ENCODE measurements around the gene ARL6.

ARL6 gene, protein sequence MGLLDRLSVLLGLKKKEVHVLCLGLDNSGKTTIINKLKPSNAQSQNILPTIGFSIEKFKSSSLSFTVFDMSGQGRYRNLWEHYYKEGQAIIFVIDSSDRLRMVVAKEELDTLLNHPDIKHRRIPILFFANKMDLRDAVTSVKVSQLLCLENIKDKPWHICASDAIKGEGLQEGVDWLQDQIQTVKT

DNA sequence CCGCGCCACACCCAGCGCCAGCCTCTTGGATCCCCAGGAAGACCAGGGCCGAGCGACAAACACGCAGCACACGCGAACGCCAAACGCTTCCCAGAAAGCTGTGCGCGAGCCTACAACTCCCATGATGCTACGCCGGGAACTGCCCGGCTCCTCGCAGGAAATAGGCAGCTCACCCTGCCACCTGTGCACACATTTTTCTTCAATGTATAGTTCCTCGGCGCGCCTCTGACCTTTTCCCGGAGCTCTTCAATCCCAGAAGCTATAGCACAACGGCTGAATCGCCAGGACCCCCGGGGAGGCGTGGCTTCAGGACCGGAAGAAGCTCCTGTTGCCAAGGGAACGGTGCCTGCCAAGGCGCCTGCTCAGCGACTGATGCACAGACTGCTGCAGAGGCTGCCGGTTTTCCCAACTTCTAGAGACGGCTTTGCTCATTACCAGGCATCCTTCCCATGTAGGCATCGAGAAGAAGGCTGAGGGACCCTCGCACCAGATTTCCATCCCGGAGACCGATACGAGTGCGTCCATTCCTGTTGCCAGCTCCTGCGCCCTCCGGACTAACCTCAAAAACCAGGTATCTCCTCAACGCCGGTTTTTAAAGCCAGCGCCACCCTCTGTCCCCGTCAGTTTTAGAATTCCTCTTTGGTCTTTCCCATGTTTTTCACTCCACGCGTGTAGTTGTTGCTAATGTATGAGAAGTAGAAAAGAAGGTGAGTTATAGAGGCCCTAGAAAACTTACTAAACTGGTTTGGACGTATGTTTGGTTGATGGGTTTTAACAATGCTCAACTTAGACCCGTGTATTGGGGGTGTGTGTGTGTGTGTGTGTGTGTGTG, at the start of gene ARL6:
Gene ARL6 (plus strand): TSS at position 352 of the 832 bp plus-strand sequence. CDS start 3,350 bp downstream, outside the sequence.
- no peaks in the 10 kb centered on the region for H3K9me3 ChIP-seq (ENCODE audit: control insufficient read depth, insufficient read depth, low read length)
- peaks cover 9% of the 10 kb centered on the region; the same call in 1 of the 2 replicates for H3K4me1 ChIP-seq (ENCODE audit: insufficient read depth, low read length)

DNA sequence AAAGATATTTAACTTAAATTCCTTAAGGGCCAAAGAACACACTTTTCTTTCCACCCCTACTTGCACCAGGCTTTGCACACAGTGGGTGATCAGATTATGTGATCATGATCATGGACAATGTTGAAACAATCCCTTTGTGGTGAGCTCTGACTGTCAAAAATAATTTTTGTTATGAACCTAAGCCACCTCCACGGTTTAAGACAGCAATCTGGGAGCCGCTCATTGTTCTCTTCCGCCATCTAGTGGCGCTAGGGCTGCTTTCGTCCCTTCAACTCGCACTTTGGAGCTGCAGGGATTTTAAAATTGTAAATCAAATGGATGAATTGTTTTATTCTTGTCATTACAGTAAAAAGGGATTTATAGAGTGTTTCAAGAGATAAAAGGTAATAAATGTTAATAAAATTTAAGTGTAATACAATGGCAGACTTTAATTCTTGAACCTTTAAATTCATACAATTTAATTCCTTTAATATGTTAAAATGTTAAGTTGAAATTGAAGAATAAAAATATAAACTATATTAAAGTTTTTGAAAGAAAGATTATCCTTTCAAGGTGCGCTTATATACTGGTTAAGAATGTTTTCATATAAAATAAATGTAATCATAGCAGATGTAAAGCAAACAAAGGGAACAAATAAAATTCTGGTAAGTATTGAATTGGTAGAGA, 45.3 kb upstream of the ARL6 start:
- peaks cover 11% of the 10 kb centered on the region for H3K4me1 ChIP-seq (ENCODE audit: insufficient read depth, low read length)
- H3K9ac ChIP-seq (ENCODE audit: low read depth, low read length): no peak overlapping the region
- no peaks in the 10 kb centered on the region for H3K9me3 ChIP-seq (ENCODE audit: control insufficient read depth, insufficient read depth, low read length)
- H3K36me3 ChIP-seq (ENCODE audit: insufficient read depth, low read length): no peaks in the 10 kb centered on the region

More for the DNA sequence above, at the start of gene ARL6:
- no peaks in the 10 kb centered on the region for H3K36me3 ChIP-seq (ENCODE audit: insufficient read depth, low read length)
- H3K9ac ChIP-seq (ENCODE audit: low read depth, low read length): peak within 1 kb of the TSS; percentile 63

DNA sequence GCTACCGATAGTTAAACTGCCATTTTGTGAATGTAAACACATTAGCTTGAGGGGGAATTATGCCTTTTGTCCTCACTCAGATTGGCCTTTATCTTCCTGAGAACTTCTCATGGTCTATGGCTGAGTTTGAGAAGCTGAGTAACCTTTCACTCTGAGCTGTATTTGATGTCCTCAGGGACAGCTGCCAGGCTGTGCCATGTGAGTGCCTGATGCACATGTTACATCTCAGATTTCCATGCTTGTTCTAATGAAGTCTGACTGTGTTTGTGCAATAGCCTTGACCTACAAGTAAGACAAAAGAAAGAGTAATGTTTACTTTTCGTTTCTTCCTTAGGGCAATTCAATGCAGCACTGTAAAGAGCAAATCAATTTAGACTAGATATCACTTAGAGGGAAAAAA, 44.1 kb upstream of the ARL6 start:
- peaks cover 11% of the 10 kb centered on the region for H3K4me1 ChIP-seq (ENCODE audit: insufficient read depth, low read length)
- H3K36me3 ChIP-seq (ENCODE audit: insufficient read depth, low read length): no peaks in the 10 kb centered on the region
- H3K9me3 ChIP-seq (ENCODE audit: control insufficient read depth, insufficient read depth, low read length): no peaks in the 10 kb centered on the region
- H3K9ac ChIP-seq (ENCODE audit: low read depth, low read length): no peak overlapping the region

DNA sequence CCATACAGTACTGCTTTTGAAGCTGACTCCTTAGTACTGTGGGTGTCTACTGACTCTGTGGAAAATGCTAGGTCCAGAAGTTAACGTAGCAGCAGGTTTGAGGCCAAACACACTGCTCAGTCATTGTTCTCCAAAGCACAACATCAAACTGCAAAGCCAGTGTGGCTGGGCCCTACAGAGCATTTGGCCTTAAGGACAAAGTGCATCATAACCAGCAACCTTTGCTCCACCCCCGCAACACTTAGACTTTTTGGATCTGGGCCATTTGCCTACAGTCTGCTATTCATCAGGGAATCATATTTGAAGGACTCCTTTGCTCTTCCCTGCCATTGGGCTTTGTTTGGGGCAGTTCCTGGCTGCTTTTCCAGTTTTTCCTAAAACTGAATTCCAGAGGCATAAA, 43.1 kb upstream of the ARL6 start:
- Histone ChIP-seq H3K4me1 (ENCODE audit: insufficient read depth, low read length) (peaks cover 11% of the 10 kb centered on the region), H3K36me3 (ENCODE audit: insufficient read depth, low read length) (no peaks in the 10 kb centered on the region), H3K9ac (ENCODE audit: low read depth, low read length) (no peak overlapping the region), H3K9me3 (ENCODE audit: control insufficient read depth, insufficient read depth, low read length) (no peaks in the 10 kb centered on the region)

DNA sequence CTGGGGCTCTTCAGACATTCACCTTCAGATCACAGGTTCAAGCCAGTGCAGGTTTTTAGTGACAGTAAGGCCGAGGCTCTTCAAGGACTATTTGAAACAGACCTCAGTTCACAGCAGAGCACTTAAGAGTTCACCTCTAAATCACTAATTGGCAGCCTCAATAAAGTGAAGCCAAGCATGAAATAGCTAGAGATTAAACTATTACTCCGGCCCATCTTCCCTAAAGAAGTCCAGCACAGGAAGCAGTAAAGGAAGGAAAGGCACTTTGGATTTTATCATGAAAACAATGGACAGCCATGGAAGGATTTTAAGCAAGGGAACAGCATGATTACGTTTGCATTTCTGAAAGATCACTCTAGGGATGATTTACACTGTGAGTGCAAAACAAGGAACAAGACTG, 27.6 kb upstream of the ARL6 start:
- Histone ChIP-seq H3K9me3 (ENCODE audit: control insufficient read depth, insufficient read depth, low read length) (no peaks in the 10 kb centered on the region), H3K4me1 (ENCODE audit: insufficient read depth, low read length) (no peaks in the 10 kb centered on the region), H3K9ac (ENCODE audit: low read depth, low read length) (no peak overlapping the region), H3K36me3 (ENCODE audit: insufficient read depth, low read length) (no peaks in the 10 kb centered on the region)

DNA sequence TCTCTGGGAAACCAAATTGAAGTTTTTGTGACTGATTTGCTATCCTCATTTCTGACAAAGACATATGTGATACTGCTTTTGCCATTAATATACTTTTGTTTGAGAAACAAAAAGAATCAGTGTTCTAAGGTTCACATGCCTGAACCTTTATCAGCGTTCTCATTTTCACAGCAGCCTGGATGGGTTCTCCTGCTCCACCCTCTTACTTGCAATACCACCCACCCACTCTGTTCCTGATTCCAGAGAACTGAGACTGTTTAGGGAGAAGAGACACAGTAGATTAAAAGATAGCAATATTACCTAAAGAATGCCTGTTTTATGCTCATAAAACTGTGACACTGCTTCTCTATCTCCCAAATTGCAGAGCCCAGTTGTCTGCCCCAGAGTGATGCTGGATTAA, 25.8 kb upstream of the ARL6 start:
- H3K9me3 ChIP-seq (ENCODE audit: control insufficient read depth, insufficient read depth, low read length): no peaks in the 10 kb centered on the region
- no peaks in the 10 kb centered on the region for H3K4me1 ChIP-seq (ENCODE audit: insufficient read depth, low read length)
- no peak overlapping the region for H3K9ac ChIP-seq (ENCODE audit: low read depth, low read length)
- H3K36me3 ChIP-seq (ENCODE audit: insufficient read depth, low read length): no peaks in the 10 kb centered on the region

DNA sequence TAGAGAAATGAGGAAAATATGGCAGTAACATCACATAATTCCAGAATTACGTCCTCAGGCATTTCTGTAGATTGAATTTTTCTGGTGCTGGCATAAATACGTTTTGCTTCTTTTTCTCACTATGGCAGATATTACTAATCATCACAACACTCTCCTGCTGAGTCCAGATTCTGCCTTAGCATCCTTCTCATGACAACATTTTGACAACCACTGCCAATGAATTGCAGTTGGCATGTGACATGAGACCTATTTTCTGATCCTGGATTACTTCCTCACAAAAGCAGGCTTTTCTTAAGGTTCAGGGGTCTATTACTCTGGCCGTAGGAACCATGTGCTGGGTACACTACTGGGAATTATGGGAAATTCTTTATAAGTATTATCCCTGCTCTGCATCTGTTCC, 22.5 kb upstream of the ARL6 start:
- H3K9me3 ChIP-seq (ENCODE audit: control insufficient read depth, insufficient read depth, low read length): no peaks in the 10 kb centered on the region

DNA sequence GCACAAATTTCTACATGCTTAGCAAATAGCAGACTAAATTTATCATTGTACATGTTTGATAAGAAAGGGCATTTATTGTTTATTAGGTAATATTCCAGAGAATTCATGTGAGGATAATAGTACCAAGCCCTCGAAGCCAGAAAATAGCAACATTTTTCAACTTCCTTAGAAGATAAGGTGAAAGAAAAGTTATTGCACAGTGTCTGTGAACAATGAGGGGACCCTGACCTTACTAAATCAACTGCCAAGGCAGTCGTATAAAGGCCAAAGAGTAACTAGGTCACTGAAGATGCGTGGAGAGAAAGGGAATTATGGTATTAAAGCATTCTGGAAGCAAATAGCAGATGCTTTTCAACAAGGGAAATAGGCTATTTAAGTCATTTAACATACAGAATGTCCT, 20.3 kb upstream of the ARL6 start:
- no peaks in the 10 kb centered on the region for H3K9me3 ChIP-seq (ENCODE audit: control insufficient read depth, insufficient read depth, low read length)
- 0 out of 2 replicates have a peak, but pooled peaks cover 3% of the 10 kb centered on the region for H3K4me1 ChIP-seq (ENCODE audit: insufficient read depth, low read length)
- no peaks in the 10 kb centered on the region for H3K36me3 ChIP-seq (ENCODE audit: insufficient read depth, low read length)
- no peak overlapping the region for H3K9ac ChIP-seq (ENCODE audit: low read depth, low read length)

More for the DNA sequence above, 22.5 kb upstream of the ARL6 start:
- Histone ChIP-seq H3K9ac (ENCODE audit: low read depth, low read length) (no peak overlapping the region), H3K4me1 (ENCODE audit: insufficient read depth, low read length) (no peaks in the 10 kb centered on the region), H3K36me3 (ENCODE audit: insufficient read depth, low read length) (no peaks in the 10 kb centered on the region)

DNA sequence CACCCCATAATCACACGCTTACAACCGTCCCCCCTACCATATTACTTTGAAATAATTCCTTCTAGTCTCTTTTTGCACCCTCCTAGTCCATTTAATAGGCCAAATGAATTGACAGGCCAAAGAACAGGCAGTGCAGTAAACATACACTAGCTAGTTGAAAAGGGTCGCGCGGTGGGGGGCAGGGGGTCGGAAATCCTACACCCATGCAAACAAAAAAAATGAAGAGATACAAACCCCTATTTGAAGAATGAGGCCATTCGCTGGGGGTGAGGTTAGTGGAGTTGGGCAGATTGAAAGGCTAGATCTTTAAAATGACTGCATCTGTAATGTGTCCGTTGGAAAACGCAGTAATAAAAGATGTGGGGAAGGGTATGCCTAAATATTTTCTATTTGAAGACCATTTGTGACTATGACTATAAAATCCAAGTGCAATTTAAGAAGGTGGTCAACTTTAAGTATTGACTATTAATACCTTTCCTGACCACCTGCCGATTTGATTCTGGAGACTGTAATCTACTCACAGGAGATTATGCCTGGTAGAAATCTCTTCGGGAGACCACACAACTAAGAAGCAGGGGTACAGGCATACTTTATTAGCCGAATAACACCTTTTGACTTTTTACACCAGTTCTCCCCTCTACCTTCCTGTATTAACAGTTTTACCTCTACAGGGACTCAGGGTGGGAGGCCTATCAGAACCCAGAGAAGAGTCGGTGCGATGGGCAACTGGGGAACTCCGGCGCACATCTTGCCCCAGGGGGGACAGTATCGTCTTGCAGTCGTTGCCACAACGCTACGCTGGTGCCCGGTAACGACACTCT, 762 bp upstream of the ARL6 start:
- H3K9me3 ChIP-seq (ENCODE audit: control insufficient read depth, insufficient read depth, low read length): no peaks in the 10 kb centered on the region
- H3K4me1 ChIP-seq (ENCODE audit: insufficient read depth, low read length): peaks cover 9% of the 10 kb centered on the region; the same call in 1 of the 2 replicates
- H3K36me3 ChIP-seq (ENCODE audit: insufficient read depth, low read length): no peaks in the 10 kb centered on the region
- H3K9ac ChIP-seq (ENCODE audit: low read depth, low read length): peak overlapping the region; percentile 63

DNA sequence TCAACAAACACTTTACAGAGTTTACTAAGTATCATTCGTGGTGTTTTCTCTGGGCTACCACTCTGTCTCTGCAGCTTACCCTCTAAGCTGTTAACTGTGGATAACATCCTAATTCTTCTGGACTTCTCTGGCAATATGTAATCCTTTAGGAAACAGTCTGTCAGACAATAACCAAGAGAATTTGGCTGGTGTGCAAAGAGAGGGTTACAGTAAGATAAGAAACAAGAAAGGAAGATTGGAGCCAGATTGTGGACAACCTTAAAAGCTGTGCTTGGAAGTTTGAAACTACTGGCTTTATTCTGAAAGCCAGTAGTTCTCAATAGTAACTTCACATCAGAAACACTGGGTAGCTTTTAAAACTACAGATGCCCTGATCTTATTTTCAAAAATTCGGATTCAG, 778 bp downstream of the ARL6 start:
- H3K4me1 ChIP-seq (ENCODE audit: insufficient read depth, low read length): peaks cover 9% of the 10 kb centered on the region; the same call in 1 of the 2 replicates
- no peaks in the 10 kb centered on the region for H3K9me3 ChIP-seq (ENCODE audit: control insufficient read depth, insufficient read depth, low read length)

DNA sequence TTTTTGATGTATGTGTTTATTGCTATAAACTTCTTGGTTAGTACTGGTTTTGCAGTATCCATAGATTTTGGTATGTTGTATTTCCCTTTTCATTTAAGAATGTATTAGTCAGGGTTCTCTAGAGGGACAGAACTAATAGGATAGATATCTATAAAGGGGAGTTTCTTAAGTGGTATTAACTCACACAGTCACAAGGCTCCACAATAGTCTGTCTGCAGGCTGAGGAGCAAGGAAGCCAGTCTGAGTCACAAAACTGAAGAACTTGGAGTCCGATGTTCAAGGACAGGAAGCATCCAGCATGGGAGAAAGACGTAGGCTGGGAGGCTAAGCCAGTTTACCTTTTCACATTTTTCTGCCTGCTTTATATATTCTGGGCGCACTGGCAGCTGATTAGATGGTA, 8.4 kb downstream of the ARL6 start:
- H3K4me1 ChIP-seq (ENCODE audit: insufficient read depth, low read length): no peaks in the 10 kb centered on the region
- 0 out of 2 replicates have a peak, but pooled peaks cover 2% of the 10 kb centered on the region for H3K9me3 ChIP-seq (ENCODE audit: control insufficient read depth, insufficient read depth, low read length)
- H3K9ac ChIP-seq (ENCODE audit: low read depth, low read length): no peak overlapping the region
- H3K36me3 ChIP-seq (ENCODE audit: insufficient read depth, low read length): no peaks in the 10 kb centered on the region

More for the DNA sequence above, 778 bp downstream of the ARL6 start:
- no peaks in the 10 kb centered on the region for H3K36me3 ChIP-seq (ENCODE audit: insufficient read depth, low read length)
- peak overlapping the region; percentile 63; the same call in 1 of the 2 replicates for H3K9ac ChIP-seq (ENCODE audit: low read depth, low read length)

DNA sequence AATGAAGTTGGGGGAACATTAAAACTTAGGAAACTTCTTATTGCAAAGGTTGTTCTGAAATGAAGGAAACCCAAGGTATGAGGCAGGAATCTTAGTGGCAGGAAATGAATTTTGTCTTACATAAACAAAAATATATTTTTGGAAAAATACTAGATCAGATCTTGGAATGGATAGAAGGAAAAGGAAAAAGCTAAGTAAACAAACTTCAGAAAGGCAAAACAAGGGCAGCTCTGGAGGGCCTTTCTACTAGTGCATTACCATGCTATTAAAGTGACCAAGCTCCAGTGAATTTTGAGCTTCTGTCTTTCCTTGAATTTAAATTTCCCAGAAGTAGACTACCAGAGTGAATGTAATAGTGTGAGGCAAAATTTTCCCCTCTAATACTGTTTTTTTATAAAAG, 13.6 kb downstream of the ARL6 start:
- H3K4me1 ChIP-seq (ENCODE audit: insufficient read depth, low read length): no peaks in the 10 kb centered on the region
- H3K9ac ChIP-seq (ENCODE audit: low read depth, low read length): no peak overlapping the region
- no peaks in the 10 kb centered on the region for H3K36me3 ChIP-seq (ENCODE audit: insufficient read depth, low read length)
- H3K9me3 ChIP-seq (ENCODE audit: control insufficient read depth, insufficient read depth, low read length): no peaks in the 10 kb centered on the region

DNA sequence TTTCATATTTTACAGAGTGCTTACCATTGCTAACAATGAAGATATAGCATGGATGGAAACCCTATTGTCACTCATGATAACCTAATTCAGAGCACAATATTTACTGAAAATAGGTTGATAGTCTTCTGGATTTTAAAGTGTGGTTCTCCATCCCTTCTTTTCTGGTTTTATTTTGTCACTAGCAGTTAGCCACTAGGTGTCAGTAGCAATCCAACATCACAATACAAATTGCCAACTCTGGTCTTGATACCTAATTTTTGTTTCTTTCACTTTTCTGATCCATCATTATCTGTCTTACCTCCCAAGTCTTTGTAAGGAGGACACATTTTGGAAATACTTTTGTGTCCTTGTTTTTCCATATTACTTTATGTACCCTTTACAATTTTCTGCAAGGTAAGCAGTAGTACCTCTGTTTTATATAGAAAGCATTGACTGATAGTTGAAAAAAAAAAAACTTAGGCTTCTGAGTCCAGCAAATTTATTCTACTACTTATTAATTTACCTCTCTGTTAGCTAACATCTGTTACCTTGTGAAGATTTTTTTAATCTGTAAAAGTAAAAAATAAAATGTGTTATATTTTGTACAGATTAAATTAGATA, 29.0 kb downstream of the ARL6 start:
- Histone ChIP-seq H3K9ac (ENCODE audit: low read depth, low read length) (no peak overlapping the region), H3K36me3 (ENCODE audit: insufficient read depth, low read length) (no peaks in the 10 kb centered on the region), H3K4me1 (ENCODE audit: insufficient read depth, low read length) (no peaks in the 10 kb centered on the region), H3K9me3 (ENCODE audit: control insufficient read depth, insufficient read depth, low read length) (no peaks in the 10 kb centered on the region)

DNA sequence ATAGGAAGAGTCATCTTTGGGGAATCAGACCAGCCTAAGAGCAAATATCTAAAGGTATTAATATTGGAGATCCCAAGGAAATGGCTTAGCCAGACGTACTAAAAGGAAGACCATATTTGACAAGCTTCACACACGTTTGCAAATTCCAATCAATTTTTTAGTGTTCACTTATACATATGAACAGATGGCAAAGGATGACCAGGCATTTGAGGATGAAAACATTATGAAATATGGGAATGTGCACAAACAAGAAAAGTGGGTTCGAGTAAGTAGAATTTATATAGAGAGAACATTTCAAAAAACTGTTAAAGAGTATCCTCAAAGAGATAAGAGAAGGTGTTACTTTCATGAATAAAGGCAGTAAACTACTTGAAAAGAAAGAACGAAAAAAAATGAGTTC, 31.4 kb downstream of the ARL6 start:
- Histone ChIP-seq H3K4me1 (ENCODE audit: insufficient read depth, low read length) (no peaks in the 10 kb centered on the region), H3K9me3 (ENCODE audit: control insufficient read depth, insufficient read depth, low read length) (no peaks in the 10 kb centered on the region), H3K36me3 (ENCODE audit: insufficient read depth, low read length) (no peaks in the 10 kb centered on the region), H3K9ac (ENCODE audit: low read depth, low read length) (no peak overlapping the region)

All from ES-I3 (cell line).